GM12875 (cell line): ENCODE results near the gene KDM4F.

ENCODE experiments used
- H3K4me3 ChIP-seq: one replicate; pipeline ENCODE4 v1.5.1; 2011; ENCODE audit warnings: low read depth, low read length, control low read depth
- CTCF ChIP-seq: IDR thresholded peaks from 2 replicates; pipeline ENCODE4 v1.5.1; 2011; ENCODE audit warnings: low read depth, mild to moderate bottlenecking, control low read depth, inconsistent platforms, low read length, moderate library complexity, borderline replicate concordance; ENCODE audit not compliant: insufficient read depth

Gene KDM4F

GRCh38 chr11:95084509-95084908 lies 35.3 kb downstream of the KDM4F start:
- H3K4me3 ChIP-seq: no peak overlapping the region
- no peak for TF ChIP-seq CTCF

DNA sequence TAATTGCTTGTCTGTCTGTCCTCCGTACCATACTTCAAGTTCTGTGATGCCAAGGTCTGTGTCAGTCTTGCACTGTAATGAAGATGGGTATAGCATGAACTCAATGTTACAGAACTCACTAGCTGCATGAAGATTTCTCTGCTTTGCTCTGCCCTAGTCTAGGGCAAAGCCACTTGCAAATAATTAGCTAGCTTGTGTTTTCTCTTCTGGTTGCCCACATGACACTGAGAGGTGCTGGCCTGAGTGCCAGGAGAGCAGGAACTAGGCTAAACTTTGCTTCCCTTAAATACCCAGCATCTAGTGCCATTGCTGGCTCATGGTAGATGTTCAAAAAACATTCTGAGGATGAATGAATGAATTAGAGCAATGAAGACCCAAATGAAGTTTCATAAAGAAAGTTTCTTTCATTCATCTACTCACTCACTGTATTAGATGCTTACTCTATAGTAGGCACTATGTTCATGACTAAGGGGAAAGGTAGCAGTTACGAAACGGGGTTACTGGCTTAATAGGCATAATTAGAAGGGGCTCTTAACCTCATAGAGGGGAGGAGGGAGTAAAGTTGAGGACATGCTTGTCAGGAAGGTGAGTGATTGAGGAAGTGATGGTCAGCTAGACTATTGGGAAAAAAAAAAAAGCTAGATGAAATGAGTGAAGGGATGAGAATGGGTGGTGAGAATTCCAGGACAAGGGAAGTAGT lies 36.0 kb downstream of the KDM4F start:
- H3K4me3 ChIP-seq: no peak overlapping the region
- no peak for TF ChIP-seq CTCF

GRCh38 chr11:95086151-95086550 lies 36.9 kb downstream of the KDM4F start:
- no peak for TF ChIP-seq CTCF
- no peak overlapping the region for H3K4me3 ChIP-seq

- TF ChIP-seq CTCF: no peak
These were observed 37.8 kb downstream of the KDM4F start for GRCh38 chr11:95086836-95087570.

GRCh38 chr11:95088946-95089619 lies 39.9 kb downstream of the KDM4F start:
- no peak for TF ChIP-seq CTCF
- H3K4me3 ChIP-seq: peak overlapping the region; percentile 90

More at GRCh38 chr11:95086836-95087570, 37.8 kb downstream of the KDM4F start:
- no peak overlapping the region for H3K4me3 ChIP-seq

- TF ChIP-seq CTCF: no peak
- peak within 1 kb of the TSS; percentile 90 for H3K4me3 ChIP-seq
These were observed 40.7 kb downstream of the KDM4F start, which contains the start of gene ENDOD1 for GRCh38 chr11:95089620-95090542. Gene ENDOD1 (plus strand): TSS chr11:95089846. CDS start chr11:95089928, 82 bp downstream.
